HG03571 (cell line): ENCODE results near the gene VANGL1.

ENCODE experiments used
- ATAC-seq: cut with Tn5 transposase; IDR thresholded peaks from one replicate; pipeline ENCODE4 v1.9.1; 2021; ENCODE audit not compliant: unreplicated experiment

The VANGL1 gene

DNA sequence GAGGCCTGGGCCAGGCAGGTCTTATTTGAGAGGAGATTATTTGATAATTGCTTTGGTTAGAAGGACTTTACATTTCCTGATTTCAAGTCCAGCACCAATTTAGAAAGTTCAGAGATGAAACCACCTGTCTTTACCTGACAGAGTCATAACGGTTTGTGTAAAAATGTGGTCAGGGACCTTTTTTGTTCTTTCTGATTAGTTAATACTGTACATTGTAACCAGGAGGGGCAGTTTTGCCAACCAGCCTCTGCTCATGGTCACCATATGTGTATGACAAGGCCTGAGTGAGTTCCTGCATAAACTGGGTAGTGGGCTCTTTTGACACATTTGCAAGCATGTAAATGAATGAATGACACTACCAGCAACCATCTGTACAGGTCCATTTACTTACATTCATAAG is 55.8 kb downstream of the VANGL1 start:
- ATAC-seq = no peak

DNA sequence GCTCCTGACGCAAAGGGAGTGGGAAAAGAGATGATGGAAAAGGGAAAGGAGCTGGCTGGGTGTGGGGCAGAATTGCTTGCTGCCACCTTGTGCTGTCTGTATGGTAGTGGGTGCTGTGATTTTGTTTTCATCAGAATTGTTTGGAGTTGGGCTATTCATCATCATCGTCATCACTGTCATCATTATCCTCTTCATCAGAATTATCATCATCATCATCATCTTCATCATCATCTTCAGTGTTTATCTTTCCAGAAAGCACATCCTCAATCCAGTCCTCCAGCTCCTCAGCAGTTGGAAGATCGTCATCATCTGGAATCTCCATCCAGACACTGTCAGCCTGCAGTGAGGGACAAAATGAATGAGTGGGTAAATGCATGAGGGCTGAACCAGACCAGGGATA is 59.3 kb downstream of the VANGL1 start:
- ATAC-seq = no peak

DNA sequence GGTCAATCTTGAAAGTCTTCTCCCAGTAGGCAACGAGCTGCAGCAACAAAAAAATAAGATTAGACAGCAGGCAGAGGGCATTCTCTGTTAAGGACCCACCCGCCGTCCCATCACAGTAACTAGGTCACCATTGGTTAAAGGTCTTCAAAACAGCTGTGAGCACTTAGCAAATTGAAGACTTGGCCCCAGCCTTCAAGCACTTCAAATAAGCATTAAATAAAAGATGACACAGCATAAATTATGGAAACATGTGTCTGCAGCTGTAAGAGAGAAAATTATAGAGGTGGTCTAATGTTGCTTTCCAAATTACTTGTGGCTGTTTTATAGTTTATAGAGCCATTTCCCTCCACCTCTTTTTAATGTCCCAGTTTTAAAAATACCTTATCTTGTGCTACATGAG is 61.2 kb downstream of the VANGL1 start:
- no peak for ATAC-seq

DNA sequence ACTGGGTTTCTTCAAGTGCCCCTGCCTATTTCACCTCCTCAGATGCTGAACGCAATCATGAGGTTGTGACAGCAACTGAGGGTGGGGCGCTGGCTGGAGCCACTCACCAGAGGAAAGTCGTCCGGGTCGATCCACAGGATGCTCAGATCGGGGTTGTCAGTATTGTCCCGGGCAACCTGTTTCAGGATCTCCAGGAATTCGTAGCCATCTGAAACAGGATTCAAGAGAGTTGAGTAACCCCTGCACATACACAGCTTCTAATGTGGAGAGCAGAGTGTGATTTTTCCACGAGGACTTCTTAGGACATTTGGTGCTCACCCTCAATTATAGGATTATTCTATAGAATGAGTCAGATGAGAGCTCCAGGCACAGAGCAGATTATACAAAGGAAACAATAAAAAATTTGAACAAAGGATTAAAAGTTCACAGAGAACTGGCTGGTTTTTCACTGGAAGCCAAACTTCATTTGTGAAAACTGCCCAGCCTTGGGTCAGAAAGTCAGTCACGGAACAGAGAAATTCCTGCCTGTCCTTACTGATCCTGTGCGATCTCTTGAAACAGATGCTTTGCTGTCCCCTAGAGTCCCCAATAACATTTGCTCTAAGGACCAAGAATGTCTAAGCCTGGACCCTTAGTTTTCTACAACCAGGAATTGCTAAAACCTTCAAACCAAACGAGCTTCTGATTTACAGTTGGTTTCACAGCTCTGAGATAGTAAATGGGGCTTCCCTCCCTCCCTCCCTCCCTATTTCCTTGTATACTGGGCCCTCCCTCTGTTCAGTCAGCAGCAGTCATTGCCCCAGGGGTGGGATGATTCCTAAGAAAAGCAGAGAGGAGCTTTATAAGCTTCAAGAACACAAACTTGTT is 63.5 kb downstream of the VANGL1 start:
- ATAC-seq = no peak

DNA sequence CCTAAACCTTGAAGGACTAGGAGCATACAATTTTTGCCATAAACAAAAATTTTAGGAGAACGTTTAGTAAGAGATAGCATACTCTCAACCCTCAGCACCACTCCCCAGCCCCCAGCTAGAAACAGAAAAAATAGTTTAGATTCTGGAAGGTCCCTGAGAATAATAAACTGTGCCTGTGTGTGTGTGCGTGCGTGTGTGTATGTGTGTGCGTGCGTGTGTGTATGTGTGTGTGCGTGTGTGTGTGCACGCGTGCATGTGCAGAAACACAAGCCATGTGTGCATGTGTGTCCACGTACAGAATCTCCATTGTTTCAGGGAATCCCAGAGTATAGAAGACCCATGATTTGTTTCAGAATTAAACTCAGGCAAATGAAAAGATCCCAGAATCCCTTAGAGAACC is 64.2 kb downstream of the VANGL1 start:
- ATAC-seq = no peak

DNA sequence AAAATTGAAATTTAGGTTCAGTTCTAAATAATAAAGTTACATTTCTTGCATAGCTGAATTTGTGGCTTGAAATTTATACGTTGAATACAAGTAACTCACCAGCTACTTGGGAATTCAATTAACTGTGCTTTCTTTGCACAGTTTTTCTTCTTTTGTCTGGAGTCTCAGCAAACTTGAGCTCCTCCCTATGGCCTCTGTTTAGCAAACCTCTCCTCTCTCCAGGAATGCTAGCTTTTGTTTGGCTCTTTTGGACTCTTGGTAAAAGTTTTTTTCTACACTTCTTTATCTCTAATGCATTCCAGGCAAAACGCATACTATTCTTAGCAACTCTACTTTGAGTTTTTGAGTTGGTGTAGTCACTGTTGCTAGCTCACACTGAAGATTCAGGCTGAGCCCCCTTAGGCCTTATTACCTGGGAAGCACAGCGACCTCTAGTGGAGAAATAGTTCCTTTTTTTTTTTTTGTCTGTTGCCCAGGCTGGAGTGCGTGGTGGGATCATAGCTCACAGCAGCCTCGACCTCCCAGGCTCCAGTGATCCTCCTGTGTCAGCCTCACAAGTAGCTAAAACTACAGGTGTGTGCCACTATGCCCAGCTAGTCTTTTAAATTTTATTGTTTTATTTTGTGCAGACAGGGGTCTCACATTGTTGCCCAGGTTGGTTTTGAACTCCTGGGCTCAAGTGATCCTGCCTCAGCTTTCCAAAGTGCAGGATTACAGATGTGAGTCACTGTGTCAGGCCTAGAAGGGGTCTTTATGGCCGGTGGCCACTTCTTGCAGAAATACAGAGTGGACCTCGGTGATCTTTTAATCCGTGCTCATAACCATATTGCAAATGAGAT is 65.0 kb downstream of the VANGL1 start:
- ATAC-seq = no peak

DNA sequence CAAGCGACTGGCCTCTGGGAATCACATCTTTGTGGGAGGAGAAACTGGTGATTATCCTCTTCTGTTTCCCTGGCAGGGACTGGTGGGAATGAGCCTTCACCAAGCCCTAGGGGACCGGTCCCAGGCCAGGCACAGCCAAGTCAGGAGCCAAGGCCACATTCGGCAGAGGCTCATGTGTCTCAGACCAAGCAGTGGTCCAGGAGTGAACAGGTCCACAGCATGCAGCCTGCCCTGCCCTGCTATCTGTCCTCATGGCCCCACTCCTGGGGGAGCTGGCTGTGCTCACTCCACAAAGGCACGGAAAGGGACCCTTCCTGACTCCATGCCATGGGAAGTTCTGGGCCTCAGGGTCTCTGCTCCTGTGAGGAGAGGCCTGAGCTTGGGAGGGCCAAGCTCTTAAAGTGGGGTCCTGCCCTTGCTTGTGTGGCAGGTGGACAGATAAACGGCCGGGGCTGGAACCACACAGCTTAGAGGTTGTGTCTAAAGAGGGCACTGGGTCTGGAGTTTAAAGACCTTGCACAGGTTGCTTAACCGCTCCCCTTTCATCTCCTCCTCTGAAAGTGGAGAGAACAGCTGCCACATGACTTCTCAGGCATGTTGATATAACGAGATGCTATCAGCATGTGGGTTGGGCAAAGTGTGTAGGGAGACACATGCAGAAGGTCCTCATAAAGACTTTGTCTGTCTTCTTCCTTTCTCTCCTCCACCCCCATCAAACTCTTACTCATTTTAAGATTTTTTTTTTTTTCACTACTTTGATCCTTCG is 69.3 kb downstream of the VANGL1 start:
- no peak for ATAC-seq

DNA sequence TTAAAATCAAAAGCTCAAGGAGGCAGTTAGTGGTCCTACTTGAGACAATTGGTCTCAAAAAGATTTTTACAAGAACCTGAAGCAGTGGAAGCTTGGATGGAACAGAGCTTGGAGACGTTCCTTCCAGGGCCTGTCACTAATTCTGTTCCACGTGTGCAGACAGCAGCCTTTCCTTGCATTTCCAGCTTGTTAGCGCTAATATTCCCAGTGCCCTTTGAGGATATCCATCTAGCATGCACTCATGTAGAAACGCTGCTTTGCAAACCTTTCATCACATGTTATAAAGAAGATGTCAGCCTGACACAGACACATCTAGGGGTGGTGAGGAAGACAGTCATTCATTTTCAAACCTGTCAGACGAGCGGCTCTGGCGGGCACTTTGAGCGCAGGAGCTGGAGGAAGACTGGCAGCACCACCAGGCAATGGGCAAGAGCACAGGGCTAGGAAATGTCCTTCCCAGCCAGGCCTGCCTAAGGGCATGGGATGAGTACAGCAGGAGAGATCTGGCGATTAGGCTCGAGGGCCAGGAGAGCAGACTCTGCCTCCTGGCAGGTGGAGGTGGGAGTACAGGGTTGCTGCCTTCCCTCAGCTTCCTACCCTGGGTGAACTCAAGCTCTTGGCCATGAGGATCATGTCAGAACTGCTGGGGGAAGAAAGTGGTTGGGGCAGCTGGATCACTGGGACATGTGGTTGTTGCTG is 71.3 kb downstream of the VANGL1 start:
- no peak for ATAC-seq

DNA sequence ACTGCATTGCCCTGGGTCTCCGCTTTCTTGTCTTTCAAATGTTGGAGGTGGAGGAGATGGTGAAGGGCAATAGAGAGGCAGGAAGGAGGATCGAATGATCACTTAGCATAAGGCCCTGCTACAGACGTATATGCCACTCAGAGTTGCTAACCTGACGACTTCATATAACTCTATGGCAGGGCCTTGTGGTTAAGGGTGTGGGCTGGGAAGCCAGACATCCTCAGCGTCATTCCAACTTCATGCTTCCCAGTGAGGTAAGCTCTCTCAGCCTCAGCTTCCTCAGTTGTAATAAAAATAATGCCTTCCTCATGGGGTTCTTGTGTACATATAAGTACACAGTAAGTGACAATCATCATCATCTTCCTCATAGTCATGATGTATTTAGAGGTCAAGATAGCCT is 72.1 kb downstream of the VANGL1 start:
- no peak for ATAC-seq

DNA sequence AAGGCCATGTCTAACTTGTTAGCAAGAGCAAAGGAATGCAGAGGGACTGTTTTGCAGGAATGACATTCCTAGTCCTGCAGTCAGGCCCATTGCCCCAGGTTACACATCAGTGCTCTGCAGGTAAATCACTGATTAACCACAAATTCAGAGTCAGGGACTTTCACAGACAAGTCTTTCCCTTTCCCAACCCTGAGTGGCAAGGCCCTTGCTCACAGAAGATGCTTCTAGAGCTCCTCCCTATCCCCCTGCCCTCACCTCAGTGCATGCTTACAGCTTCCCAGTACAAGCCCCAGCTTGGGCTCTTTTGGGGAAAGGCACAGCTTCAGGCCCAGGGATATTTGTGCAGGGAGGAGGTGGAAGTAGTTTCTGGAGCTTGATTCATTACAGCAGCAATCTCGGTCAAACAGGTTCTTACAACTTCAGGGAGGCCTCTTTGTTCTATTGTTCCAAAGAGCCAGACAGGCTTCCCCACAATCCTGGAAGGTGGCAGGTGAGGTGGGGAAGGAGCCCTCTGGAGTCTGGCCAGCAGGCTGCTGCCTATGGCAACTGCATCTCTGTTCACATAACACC is 72.9 kb downstream of the VANGL1 start:
- no peak for ATAC-seq

DNA sequence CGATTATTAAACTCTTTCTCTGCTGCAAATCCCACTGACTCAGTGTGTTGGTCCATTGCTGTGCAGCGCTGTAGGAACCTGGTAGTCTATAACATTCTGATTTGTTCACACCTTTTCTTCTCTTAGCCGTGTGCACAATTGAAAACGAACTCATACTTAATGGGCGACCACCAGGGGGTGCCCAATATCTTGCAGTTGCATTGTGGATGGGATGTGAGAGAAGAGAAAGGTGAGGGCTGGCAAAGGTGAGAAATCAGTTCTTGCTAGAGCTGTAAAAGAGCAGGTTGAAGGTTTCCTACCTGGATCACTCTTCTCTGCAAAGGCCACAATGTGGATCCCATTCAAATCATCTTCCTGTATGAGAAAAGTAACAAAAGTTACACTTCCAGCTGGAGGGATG is 75.8 kb downstream of the VANGL1 start:
- ATAC-seq = no peak

DNA sequence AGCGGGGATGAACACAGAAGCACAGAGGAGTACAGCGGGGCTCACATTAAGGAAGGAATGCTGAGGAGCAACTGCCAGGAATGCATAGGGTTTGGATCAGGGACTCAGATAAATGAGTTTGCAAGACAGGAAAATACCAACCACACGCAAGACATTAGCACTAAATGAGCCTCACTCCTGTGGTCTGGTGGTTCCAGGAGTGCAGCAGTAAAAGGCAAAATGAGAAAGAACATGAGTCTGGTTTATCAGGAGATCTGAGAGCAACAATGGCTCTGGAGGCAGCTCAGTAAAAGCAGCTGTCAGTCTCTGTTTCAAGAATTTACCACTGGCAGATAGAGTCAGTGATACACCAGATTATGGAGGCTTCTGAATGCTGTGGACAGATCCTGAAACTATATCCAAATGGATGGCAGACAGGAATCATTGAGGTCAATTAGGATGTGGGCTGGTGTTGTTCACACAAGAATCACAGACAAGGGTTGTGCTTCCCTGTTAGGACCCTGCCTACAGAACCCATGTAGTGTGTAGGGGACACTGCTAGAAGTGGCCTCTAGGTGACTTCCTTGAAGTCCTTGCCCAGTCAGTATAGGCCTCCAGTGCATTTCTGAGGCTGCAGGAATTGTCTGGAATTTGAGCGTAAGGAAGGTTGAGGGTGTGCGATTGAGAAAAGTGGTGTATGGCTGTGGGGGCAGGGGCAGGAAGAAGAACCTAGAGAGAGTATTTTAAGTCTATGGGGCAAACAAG is 76.4 kb downstream of the VANGL1 start:
- no peak for ATAC-seq

DNA sequence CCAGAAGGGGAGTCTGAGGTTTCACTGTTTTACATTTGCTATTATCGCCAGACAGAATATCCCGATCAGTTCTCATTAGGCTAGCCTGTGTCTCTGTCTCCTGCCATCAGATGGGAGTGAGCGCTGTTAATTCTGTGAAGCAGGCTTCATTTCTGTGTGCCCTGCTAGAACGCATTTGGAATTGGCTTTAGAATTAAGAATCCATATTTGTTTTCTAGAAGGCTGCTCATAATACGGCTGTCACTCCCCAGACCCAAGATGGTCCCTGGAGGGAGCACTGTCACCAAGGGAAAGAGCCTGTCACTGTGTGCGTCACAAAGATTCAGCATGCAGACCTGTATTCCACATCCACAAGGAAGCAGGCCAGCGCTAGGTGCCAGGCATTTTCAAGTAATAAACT is 77.5 kb downstream of the VANGL1 start:
- ATAC-seq = no peak

DNA sequence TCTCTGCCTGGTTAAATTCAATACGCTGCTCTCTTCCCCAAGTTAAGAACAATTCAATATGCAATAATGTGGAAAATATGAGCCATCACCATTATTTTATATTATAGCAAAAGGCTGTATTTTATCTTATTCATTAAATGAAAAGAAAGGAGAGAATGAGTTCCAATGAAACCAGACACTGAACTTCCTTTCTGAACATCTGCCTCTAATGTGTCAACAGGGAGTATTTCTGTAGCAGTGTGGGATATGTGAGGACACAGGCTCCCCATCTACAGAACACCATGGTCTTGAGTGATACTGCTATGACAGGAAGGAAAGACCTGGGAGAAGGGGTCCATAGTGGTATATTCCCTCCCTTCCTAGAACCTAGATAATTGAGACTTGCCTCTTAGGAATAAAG is 80.5 kb downstream of the VANGL1 start:
- ATAC-seq = no peak

DNA sequence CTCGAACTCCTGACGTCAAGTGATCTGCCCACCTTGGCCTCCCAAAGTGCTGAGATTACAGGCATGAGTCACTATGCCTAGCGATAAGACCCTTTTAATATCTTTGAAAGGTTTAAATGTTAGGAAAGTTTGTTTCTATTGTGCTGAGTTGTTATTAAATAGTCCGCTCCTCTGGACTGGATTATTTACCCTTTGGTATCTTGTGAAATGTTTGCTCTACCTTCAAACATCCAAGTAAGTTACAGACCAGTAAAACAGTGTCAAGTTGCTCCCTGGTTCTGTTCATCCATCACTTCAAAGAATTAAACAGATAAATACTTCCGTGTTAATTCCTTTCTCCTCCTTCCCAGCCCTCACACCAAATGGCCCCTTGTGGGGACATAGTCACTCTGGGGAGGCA is 82.0 kb downstream of the VANGL1 start:
- no peak for ATAC-seq

DNA sequence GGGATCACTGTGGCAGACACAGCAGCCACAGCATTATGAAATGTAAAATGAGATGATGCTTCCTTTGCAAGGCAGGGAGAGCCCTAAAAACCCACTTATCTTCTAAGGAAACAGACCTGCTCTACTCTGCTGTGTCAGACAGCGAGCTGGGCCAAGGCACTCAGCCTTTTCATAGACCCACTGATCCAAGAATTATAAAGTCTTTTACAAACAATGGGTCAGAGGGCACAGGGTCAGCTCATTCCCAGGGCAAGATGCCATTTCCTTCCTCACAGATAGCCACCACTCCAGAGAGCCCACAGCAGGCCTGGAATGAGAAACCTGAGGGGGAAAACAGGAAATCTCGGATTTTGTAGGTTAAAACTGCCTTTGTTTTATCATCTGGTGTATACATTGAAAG is 83.8 kb downstream of the VANGL1 start:
- no peak for ATAC-seq

DNA sequence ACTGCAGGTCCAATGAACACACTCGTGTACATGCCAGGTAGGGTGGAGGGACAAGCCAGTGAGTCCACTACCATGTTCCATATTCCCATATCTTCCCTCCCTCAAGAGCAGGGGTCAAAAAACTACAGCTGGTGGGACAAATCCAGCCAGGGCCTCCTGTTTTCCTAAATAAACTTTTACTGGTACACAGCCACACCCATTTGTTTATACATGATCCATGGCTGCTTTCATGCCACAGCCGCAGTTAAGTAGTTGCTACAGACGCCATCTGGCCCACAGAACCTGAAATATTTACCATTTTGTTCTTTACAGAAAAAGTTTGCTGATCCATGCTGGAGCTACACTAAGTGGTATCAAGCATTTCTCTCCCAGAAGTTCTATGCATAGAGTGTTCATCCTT is 84.4 kb downstream of the VANGL1 start:
- no peak for ATAC-seq

DNA sequence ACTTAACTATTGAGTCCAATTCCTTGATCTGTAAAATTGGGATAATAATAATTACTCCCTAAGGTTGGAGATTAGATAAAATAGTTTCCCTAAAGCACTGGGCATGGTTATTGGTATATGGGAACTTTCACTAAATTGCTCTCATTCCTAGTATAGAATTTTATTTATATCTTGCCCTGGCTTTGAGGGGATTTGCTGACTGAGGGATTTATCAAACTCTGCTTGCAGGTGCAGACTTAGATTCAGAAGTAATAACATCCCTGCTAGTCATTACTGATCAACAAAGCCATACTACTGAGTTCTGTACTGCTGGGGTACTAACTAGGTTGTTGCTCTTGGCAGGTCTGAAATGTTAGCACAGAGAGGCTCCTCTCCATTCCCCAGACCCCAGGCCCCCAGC is 84.8 kb downstream of the VANGL1 start:
- no peak for ATAC-seq

DNA sequence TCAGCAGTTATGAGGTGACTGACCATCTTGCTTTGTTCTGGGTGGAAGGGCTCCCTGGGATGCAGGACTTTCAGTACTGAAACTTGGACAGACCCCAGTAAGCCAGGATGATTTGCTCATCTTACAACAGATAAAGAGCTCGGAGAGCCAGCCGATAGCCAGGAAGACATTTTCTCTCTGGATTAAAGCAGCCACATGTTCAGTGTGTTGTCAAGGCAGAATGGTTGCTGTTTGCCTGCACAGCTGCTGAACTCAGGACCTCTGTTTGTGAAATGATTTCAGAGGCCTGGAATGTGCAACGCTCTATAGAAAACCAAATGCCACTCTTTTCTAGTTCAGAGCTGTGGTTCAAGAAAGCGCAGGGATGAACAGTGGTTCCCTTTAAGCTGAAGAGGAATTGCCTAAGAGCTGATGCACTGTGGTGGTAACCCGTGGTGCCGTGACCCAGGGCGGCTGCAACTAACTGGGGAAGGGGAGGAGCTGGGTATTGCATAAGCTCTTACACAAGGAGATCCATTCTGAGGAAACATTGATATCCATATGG is 86.0 kb downstream of the VANGL1 start:
- no peak for ATAC-seq

DNA sequence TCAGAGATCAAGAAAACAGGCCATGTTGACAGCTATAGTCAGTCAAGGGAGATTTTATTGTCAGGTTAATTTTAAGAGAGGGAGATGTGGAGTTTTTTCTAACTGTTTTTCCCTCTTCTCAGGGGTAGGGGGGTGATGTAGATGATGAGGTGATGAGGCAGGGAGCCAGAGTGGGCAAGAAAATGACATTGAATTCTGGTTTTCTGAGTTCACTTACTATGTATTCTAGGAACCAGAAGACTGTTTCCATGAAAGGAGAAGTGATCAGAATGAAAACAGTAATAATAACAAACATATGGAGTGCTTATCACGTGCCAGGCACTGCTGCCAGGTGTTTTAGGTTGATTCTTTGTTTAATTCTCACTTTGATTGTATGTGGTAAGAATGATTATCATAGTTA is 86.6 kb downstream of the VANGL1 start:
- ATAC-seq = no peak
